HG03135 (cell line): ENCODE results near the gene MPL.

Source experiments
- ATAC-seq: cut with Tn5 transposase; IDR thresholded peaks from one replicate; pipeline ENCODE4 v1.9.1; 2021; ENCODE audit warnings: mild to moderate bottlenecking, moderate library complexity; ENCODE audit not compliant: unreplicated experiment

MPL gene

DNA sequence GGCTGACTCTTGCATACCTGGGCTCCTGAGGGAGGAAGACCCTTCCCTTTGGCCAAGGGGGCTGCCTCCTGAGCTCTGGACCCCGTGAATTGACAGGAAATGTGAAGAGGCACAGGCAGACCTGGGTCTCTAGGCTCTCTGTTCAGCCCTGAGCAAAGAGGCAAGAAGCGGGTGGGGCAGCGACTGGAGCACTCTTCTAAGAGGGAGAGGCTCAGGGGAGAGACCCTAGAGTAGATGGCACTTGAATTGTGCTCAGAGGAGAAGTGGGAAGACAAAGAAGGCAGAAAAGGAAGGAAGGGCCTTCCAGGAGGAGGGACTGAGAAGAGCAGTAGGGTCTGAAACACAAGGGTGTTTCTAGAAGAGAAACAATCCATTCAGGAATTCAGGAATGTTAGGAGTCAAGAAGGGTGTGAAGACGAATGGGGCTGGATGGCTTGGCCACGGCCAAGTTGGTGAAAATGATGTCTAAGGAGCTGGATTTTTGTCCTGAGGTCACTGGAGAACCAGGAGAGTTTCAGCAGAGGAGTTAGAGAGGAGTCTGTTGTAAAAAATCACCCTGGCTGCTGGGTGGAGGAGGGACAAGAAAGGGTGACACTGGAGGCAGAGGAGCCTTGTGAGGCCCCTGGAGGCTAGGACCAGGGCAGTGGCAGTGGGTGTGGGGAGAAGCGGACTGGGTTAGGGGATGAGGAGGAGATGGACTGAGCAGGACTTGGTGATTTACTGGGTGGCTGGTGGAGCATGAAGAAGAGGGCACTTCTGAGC, 31.5 kb upstream of the MPL start:
- ATAC-seq, result no peak

- no peak for ATAC-seq
Observed at GRCh38 chr1:43306688-43307457, 30.7 kb upstream of the MPL start.

DNA sequence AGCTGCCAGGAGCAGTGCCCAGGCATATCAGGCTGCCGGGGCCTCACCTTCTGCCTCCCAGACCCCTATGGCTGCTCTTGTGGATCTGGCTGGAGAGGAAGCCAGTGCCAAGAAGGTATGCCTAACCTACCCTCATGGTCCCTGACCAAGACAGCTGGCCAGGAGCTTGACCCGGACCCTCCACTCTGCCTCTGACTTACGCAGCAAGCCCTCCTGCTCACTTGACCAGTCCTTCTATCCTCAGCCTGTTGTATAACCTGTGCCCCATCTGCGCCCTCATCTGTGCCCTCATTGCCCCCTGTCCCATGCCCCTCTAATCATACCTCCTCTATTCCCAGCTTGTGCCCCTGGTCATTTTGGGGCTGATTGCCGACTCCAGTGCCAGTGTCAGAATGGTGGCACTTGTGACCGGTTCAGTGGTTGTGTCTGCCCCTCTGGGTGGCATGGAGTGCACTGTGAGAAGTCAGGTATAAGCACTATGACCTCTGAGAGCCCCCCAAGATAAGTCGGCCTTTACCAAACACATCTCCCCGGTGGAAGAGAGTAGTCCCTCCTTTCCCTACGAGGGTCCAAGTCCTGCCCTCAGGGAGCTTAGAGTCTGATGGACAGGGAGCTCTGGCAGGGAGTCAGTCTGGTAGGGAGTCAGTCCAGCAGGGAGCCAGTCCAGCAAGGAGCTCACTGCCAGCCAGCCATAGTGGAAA, 30.0 kb upstream of the MPL start:
- no peak for ATAC-seq

DNA sequence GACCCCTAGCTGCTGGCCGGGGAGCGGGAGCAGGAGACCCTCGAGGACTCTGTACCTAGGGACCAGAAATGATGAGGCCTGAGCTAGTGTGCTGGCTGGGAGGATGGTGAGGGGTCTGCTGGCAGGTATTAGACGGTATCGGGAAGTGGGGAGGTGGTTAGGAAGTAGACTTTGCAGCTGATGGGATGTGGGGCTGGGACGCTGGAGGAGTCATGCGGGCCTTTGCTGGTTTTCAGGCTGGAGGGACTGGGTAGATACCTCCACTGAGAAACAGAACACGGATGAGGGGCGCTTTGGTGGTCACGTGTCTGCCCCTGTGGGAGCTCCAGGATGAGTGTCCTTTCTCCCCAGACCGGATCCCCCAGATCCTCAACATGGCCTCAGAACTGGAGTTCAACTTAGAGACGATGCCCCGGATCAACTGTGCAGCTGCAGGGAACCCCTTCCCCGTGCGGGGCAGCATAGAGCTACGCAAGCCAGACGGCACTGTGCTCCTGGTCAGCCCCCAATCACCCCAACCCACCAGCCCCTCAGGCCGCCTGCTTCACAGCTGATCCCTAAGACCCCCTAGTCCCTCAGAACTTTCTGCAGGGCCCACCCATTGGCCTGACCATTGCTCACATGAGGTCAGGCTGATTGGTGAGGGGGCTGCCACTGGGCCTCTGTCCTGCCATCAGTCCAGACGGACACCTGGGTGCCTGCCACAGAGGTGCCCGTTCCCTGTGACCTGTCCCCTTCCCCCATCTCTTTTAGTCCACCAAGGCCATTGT, 28.8 kb upstream of the MPL start:
- ATAC-seq, result no peak

DNA sequence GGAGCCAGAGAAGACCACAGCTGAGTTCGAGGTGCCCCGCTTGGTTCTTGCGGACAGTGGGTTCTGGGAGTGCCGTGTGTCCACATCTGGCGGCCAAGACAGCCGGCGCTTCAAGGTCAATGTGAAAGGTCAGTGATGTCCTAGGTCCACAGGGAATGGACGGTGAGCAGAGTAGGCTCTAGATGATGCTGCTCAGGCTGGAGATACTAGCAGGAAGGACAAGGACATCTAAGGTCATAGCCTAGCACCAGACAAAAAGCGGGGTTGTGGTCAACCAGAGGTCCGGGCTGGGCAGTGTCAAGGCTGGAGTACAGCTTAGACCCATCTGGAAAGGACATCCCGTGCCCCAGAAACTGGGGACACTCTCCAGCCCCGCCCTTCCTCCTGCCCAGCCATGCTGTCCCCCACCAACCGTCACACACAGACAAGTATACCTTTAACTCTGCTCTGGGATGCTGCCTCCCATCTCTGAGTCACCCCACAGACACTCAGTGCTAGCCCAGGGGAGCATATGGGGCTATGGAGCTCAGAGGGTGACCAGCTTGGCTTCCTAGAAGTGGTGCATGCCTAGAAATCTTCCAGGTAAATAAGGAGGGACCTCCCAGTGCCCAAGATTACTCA, 28.1 kb upstream of the MPL start:
- no peak for ATAC-seq

DNA sequence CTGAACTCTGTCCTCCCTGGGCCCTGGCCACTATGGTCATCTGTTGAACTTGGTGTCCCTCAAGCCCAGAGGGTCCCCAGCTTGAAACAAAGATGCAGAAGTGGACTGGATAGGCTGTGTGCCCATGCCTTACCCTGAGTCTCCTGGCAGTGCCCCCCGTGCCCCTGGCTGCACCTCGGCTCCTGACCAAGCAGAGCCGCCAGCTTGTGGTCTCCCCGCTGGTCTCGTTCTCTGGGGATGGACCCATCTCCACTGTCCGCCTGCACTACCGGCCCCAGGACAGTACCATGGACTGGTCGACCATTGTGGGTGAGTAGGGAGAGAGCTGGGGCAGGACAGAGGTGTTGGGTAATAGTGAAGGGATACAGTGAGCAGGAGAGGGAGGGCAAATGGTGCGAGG, 26.1 kb upstream of the MPL start:
- no peak for ATAC-seq

DNA sequence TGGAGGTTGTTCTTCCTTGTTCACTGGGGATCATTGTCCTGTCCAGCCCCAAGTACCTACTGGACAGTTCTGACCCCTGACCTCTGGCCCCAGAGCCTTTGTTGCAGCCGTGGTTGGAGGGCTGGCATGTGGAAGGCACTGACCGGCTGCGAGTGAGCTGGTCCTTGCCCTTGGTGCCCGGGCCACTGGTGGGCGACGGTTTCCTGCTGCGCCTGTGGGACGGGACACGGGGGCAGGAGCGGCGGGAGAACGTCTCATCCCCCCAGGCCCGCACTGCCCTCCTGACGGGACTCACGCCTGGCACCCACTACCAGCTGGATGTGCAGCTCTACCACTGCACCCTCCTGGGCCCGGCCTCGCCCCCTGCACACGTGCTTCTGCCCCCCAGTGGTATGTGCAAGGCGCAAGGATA, 25.4 kb upstream of the MPL start:
- no peak for ATAC-seq

- ATAC-seq, result no peak
Observed at GRCh38 chr1:43312663-43313515, 24.7 kb upstream of the MPL start.

- no peak for ATAC-seq
Observed at GRCh38 chr1:43313771-43314170, 23.8 kb upstream of the MPL start.

- no peak for ATAC-seq
Observed at GRCh38 chr1:43314233-43314632, 23.4 kb upstream of the MPL start.

DNA sequence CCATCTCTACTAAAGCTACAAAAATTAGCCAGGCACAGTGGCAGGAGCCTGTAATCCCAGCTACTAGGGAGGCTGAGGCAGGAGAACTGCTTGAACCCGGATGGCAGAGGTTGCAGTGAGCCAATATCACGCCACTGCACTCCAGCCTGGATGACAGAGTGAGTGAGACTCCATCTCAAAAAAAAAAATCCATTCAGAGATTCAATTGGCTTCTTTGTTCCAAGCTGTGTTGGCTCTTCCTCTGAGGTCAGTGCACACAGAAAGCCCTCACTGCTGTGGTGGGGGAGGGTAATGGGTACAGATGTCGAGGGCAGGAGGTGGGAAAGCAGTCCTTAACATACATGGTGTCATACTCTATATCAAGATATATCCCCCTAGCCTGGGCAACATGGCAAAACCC, 22.1 kb upstream of the MPL start:
- no peak for ATAC-seq

GRCh38 chr1:43315963-43316737, 21.5 kb upstream of the MPL start:
- no peak for ATAC-seq

GRCh38 chr1:43316738-43317520, 20.7 kb upstream of the MPL start:
- no peak for ATAC-seq

- ATAC-seq, result no peak
Observed at GRCh38 chr1:43317817-43318471, 19.7 kb upstream of the MPL start.

GRCh38 chr1:43318831-43319230, 18.8 kb upstream of the MPL start:
- ATAC-seq, result no peak

DNA sequence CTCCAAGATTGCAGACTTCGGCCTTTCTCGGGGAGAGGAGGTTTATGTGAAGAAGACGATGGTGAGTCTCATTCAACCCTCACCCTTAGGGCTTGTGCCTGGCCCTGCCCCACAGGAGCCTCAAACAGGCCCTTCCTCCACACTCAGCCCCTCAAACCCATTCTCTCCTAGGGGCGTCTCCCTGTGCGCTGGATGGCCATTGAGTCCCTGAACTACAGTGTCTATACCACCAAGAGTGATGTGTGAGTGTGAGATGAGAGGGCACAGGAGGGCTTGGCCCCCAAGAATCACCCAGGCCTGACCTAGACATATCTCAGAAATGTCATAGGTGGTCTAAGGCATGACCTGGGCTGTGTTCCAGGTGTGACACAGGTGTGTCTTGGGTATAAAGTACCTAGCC, 18.3 kb upstream of the MPL start:
- ATAC-seq, result no peak

DNA sequence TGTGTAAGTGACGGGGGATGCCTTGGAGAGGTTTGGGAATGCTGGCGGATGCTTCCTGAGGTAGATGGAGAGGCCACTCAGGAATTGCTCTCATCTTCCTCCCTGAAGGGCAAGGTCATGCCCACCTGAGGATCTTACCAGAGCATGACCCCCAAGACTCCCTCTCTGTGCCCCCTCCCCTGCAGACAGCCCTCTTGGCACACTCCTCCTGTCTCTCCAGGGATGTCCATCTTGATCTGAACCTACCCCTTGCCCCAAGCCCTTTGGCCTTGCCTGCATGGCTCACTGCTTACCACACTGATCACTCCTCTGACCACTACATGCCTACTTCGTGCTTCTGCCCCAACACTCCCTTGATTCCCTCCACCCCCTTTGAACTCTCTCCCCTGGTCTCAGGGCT, 17.9 kb upstream of the MPL start:
- ATAC-seq, result no peak
